ENCODE results near the gene APOO. TPM values are rescaled to one million over a fixed set of nuclear protein-coding genes. Genes with fewer than 3 reads are reported as not detected.

APOO gene
- total and polyA plus RNA-seq, 2 experiments from 2014 or later, result 32.8 to 72.4 TPM

DNA sequence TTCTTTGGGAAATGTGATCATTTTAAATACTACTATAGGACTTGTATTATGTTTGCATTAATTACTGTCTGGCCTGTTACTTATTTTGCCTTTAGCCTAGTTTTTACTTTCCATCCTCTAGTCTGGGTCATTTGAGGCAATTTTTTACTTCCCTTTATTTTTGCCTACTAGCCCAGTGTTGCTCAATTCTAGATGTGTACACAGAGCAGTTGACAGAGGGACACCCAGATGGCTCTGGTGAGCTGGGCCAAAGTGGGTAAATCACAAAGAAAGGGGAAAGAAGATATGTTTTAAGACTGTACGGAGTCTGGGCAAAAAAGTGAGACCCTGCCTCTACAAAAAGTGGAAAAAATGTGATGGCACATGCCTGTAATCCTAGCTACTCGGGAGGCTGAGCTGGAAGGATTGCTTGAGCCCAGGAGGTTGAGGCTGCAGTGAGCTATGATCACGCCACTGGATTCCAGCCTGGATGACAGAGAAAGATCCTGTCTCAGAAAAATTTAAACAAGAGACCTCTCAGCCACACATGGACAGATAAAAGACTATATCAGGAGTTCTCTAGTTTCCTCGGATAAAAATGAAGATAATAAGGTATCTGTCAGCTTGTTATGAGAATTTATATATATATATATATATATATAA lies 35.7 kb downstream of the APOO start (continued):
- TF ChIP-seq, protein P1, sequence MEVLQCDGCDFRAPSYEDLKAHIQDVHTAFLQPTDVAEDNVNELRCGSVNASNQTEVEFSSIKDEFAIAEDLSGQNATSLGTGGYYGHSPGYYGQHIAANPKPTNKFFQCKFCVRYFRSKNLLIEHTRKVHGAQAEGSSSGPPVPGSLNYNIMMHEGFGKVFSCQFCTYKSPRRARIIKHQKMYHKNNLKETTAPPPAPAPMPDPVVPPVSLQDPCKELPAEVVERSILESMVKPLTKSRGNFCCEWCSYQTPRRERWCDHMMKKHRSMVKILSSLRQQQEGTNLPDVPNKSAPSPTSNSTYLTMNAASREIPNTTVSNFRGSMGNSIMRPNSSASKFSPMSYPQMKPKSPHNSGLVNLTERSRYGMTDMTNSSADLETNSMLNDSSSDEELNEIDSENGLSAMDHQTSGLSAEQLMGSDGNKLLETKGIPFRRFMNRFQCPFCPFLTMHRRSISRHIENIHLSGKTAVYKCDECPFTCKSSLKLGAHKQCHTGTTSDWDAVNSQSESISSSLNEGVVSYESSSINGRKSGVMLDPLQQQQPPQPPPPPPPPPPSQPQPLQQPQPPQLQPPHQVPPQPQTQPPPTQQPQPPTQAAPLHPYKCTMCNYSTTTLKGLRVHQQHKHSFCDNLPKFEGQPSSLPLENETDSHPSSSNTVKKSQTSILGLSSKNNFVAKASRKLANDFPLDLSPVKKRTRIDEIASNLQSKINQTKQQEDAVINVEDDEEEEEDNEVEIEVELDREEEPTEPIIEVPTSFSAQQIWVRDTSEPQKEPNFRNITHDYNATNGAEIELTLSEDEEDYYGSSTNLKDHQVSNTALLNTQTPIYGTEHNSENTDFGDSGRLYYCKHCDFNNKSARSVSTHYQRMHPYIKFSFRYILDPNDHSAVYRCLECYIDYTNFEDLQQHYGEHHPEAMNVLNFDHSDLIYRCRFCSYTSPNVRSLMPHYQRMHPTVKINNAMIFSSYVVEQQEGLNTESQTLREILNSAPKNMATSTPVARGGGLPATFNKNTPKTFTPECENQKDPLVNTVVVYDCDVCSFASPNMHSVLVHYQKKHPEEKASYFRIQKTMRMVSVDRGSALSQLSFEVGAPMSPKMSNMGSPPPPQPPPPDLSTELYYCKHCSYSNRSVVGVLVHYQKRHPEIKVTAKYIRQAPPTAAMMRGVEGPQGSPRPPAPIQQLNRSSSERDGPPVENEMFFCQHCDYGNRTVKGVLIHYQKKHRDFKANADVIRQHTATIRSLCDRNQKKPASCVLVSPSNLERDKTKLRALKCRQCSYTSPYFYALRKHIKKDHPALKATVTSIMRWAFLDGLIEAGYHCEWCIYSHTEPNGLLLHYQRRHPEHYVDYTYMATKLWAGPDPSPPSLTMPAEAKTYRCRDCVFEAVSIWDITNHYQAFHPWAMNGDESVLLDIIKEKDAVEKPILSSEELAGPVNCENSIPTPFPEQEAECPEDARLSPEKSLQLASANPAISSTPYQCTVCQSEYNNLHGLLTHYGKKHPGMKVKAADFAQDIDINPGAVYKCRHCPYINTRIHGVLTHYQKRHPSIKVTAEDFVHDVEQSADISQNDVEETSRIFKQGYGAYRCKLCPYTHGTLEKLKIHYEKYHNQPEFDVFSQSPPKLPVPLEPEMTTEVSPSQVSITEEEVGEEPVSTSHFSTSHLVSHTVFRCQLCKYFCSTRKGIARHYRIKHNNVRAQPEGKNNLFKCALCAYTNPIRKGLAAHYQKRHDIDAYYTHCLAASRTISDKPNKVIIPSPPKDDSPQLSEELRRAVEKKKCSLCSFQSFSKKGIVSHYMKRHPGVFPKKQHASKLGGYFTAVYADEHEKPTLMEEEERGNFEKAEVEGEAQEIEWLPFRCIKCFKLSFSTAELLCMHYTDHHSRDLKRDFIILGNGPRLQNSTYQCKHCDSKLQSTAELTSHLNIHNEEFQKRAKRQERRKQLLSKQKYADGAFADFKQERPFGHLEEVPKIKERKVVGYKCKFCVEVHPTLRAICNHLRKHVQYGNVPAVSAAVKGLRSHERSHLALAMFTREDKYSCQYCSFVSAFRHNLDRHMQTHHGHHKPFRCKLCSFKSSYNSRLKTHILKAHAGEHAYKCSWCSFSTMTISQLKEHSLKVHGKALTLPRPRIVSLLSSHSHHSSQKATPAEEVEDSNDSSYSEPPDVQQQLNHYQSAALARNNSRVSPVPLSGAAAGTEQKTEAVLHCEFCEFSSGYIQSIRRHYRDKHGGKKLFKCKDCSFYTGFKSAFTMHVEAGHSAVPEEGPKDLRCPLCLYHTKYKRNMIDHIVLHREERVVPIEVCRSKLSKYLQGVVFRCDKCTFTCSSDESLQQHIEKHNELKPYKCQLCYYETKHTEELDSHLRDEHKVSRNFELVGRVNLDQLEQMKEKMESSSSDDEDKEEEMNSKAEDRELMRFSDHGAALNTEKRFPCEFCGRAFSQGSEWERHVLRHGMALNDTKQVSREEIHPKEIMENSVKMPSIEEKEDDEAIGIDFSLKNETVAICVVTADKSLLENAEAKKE (CRISPR knock-in tag; IDR thresholded peaks at IDR 0.05), result no peak
- TF ChIP-seq, protein P2, sequence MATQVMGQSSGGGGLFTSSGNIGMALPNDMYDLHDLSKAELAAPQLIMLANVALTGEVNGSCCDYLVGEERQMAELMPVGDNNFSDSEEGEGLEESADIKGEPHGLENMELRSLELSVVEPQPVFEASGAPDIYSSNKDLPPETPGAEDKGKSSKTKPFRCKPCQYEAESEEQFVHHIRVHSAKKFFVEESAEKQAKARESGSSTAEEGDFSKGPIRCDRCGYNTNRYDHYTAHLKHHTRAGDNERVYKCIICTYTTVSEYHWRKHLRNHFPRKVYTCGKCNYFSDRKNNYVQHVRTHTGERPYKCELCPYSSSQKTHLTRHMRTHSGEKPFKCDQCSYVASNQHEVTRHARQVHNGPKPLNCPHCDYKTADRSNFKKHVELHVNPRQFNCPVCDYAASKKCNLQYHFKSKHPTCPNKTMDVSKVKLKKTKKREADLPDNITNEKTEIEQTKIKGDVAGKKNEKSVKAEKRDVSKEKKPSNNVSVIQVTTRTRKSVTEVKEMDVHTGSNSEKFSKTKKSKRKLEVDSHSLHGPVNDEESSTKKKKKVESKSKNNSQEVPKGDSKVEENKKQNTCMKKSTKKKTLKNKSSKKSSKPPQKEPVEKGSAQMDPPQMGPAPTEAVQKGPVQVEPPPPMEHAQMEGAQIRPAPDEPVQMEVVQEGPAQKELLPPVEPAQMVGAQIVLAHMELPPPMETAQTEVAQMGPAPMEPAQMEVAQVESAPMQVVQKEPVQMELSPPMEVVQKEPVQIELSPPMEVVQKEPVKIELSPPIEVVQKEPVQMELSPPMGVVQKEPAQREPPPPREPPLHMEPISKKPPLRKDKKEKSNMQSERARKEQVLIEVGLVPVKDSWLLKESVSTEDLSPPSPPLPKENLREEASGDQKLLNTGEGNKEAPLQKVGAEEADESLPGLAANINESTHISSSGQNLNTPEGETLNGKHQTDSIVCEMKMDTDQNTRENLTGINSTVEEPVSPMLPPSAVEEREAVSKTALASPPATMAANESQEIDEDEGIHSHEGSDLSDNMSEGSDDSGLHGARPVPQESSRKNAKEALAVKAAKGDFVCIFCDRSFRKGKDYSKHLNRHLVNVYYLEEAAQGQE (IDR thresholded peaks at IDR 0.05; ENCODE audit: unreplicated experiment), result no peak
- TF ChIP-seq STAT1 (IDR thresholded peaks at IDR 0.05; ENCODE audit: unreplicated experiment), result no peak
- TF ChIP-seq ZNF331 (CRISPR knock-in tag; IDR thresholded peaks at IDR 0.05; ENCODE audit: low read depth), result no peak
- TF ChIP-seq, protein P3, sequence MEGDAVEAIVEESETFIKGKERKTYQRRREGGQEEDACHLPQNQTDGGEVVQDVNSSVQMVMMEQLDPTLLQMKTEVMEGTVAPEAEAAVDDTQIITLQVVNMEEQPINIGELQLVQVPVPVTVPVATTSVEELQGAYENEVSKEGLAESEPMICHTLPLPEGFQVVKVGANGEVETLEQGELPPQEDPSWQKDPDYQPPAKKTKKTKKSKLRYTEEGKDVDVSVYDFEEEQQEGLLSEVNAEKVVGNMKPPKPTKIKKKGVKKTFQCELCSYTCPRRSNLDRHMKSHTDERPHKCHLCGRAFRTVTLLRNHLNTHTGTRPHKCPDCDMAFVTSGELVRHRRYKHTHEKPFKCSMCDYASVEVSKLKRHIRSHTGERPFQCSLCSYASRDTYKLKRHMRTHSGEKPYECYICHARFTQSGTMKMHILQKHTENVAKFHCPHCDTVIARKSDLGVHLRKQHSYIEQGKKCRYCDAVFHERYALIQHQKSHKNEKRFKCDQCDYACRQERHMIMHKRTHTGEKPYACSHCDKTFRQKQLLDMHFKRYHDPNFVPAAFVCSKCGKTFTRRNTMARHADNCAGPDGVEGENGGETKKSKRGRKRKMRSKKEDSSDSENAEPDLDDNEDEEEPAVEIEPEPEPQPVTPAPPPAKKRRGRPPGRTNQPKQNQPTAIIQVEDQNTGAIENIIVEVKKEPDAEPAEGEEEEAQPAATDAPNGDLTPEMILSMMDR (conservative IDR thresholded peaks at IDR 0.05; ENCODE audit: low read depth in 2 of 2), result no peak
- TF ChIP-seq JUNB (IDR thresholded peaks at IDR 0.05; ENCODE audit: unreplicated experiment), result no peak
- TF ChIP-seq EZH2 (IDR thresholded peaks at IDR 0.05; ENCODE audit: low read depth, unreplicated experiment), result no peak
